GF-D8 (cell line): Measurements from ENCODE around the gene WDR74.
A peak's percentile ranks its signal among the peaks of the same experiment; 100 is the strongest.
"Not testable (repeated sequence)": the region's sequence is repeated elsewhere in the genome, so short reads cannot be mapped to it uniquely, and the experiment has no call there.

Experiments
- DNase-seq: peaks from one replicate; lab custom pipeline; 2025; lab: John Stamatoyannopoulos, UW

WDR74 gene

GRCh38 chr11:62839050-62839945, at the start of gene WDR74:
Gene WDR74 (minus strand): TSS chr11:62839590. CDS start chr11:62839570, 20 bp downstream.
- peak; percentile 78 for DNase-seq

- no peak for DNase-seq
Measured at GRCh38 chr11:62889126-62889483, 49.7 kb upstream of the WDR74 start.

- no peak for DNase-seq
Measured at GRCh38 chr11:62888406-62888805, 49.0 kb upstream of the WDR74 start.

- no peak for DNase-seq
Measured at GRCh38 chr11:62885137-62885750, 45.9 kb upstream of the WDR74 start.

- DNase-seq: no peak
Measured at GRCh38 chr11:62883673-62884072, 44.3 kb upstream of the WDR74 start.

- DNase-seq: no peak
Measured at GRCh38 chr11:62882788-62883501, 43.6 kb upstream of the WDR74 start.

- no peak for DNase-seq
Measured at GRCh38 chr11:62882431-62882749, 43.0 kb upstream of the WDR74 start.

GRCh38 chr11:62881579-62882430, 42.4 kb upstream of the WDR74 start:
- DNase-seq: peak; percentile 95

GRCh38 chr11:62880803-62881578, 41.6 kb upstream of the WDR74 start, which contains the start of gene SLC3A2:
Gene SLC3A2 (plus strand): TSS chr11:62880896. CDS start chr11:62881024, 128 bp downstream.
- peak; percentile 56 for DNase-seq

GRCh38 chr11:62880231-62880802, 40.9 kb upstream of the WDR74 start:
- peak; percentile 33 for DNase-seq

GRCh38 chr11:62879235-62879978, 40.0 kb upstream of the WDR74 start:
- no peak for DNase-seq

GRCh38 chr11:62876712-62877111, 37.3 kb upstream of the WDR74 start:
- DNase-seq: no peak

- DNase-seq: no peak
Measured at GRCh38 chr11:62875698-62876478, 36.5 kb upstream of the WDR74 start.

- DNase-seq: no peak
Measured at GRCh38 chr11:62874851-62875250, 35.5 kb upstream of the WDR74 start.

- DNase-seq: no peak
Measured at GRCh38 chr11:62865635-62866034, 26.2 kb upstream of the WDR74 start.

- no peak for DNase-seq
Measured at GRCh38 chr11:62863687-62864335, 24.4 kb upstream of the WDR74 start.

GRCh38 chr11:62861564-62862192, 22.3 kb upstream of the WDR74 start:
- DNase-seq: not testable (repeated sequence)
